GM06990 (cell line): Measurements from ENCODE around the gene CRYBA2.

Source experiments
- DNase-seq: peaks from one replicate; pipeline ENCODE4 v3.0.0-alpha.2; 2011; ENCODE audit not compliant: insufficient read length; ENCODE audit errors: extremely low read depth
- H3K27me3 ChIP-seq: replicated peaks from 2 replicates; pipeline ENCODE4 v1.6.0; 2011; ENCODE audit warnings: low read length; ENCODE audit not compliant: control insufficient read depth, insufficient read depth
- H3K36me3 ChIP-seq: 2 replicates; pipeline ENCODE4 v1.5.1; 2011; ENCODE audit warnings: low read length; ENCODE audit not compliant: control insufficient read depth, insufficient read depth
- H3K4me3 ChIP-seq: replicated peaks from 2 replicates; pipeline ENCODE4 v1.5.1; 2011; ENCODE audit warnings: low read depth, mild to moderate bottlenecking, control low read depth, low read length
- CTCF ChIP-seq: IDR thresholded peaks from 2 replicates; pipeline ENCODE4 v1.5.1; 2011; ENCODE audit warnings: low read length, control low read depth, mild to moderate bottlenecking, inconsistent platforms; ENCODE audit not compliant: insufficient read depth, poor library complexity, severe bottlenecking

The CRYBA2 gene

GRCh38 chr2:219030177-219030940, 37.1 kb upstream of the CRYBA2 start:
- Histone ChIP-seq H3K27me3 (no peaks in the 10 kb centered on the region), H3K4me3 (no peak overlapping the region), H3K36me3 (no peaks in the 10 kb centered on the region)
- no peak for DNase-seq
- TF ChIP-seq CTCF, result no peak

- DNase-seq, result peak; percentile 46
- TF ChIP-seq CTCF, result peak; percentile 97
- Histone ChIP-seq H3K4me3 (no peak overlapping the region), H3K27me3 (no peaks in the 10 kb centered on the region), H3K36me3 (no peaks in the 10 kb centered on the region)
Measured at GRCh38 chr2:219029829-219030165, 36.6 kb upstream of the CRYBA2 start.

- Histone ChIP-seq H3K4me3 (no peak overlapping the region), H3K27me3 (no peaks in the 10 kb centered on the region), H3K36me3 (no peaks in the 10 kb centered on the region)
- DNase-seq, result no peak
- no peak for TF ChIP-seq CTCF
Measured at GRCh38 chr2:219028996-219029828, 36.0 kb upstream of the CRYBA2 start.

- Histone ChIP-seq H3K36me3 (no peaks in the 10 kb centered on the region), H3K27me3 (no peaks in the 10 kb centered on the region), H3K4me3 (no peak overlapping the region)
- no peak for TF ChIP-seq CTCF
- no peak for DNase-seq
Measured at GRCh38 chr2:219028141-219028540, 34.9 kb upstream of the CRYBA2 start.

GRCh38 chr2:219027511-219028055, 34.4 kb upstream of the CRYBA2 start:
- TF ChIP-seq CTCF, result no peak
- H3K27me3 ChIP-seq, result no peaks in the 10 kb centered on the region
- no peak for DNase-seq

More at GRCh38 chr2:219027511-219028055, 34.4 kb upstream of the CRYBA2 start:
- no peak overlapping the region for H3K4me3 ChIP-seq
- H3K36me3 ChIP-seq, result no peaks in the 10 kb centered on the region
